IPS-15b (cell line): ENCODE data around the gene DISC1.

Source experiments
- H3K27me3 ChIP-seq: one replicate; pipeline ENCODE4 v1.6.1; 2013; ENCODE audit warnings: low read length; ENCODE audit not compliant: control insufficient read depth, insufficient read depth
- H3K36me3 ChIP-seq: one replicate; pipeline ENCODE4 v1.6.1; 2013; ENCODE audit warnings: low read length; ENCODE audit not compliant: control insufficient read depth, insufficient read depth
- H3K4me1 ChIP-seq: one replicate; pipeline ENCODE4 v1.6.1; 2013; ENCODE audit warnings: mild to moderate bottlenecking, low read length; ENCODE audit not compliant: control insufficient read depth, insufficient read depth
- H3K4me3 ChIP-seq: one replicate; pipeline ENCODE4 v1.5.1; 2013; ENCODE audit warnings: low read depth, low read length
- H3K9ac ChIP-seq: one replicate; pipeline ENCODE4 v1.6.1; 2013; ENCODE audit warnings: low read depth, mild to moderate bottlenecking, low read length
- H3K9me3 ChIP-seq: one replicate; pipeline ENCODE4 v1.6.1; 2013; ENCODE audit warnings: mild to moderate bottlenecking, low read length; ENCODE audit not compliant: control insufficient read depth, insufficient read depth

DISC1 gene

GRCh38 chr1:232033285-232033684, 406.7 kb downstream of the DISC1 start:
- Histone ChIP-seq H3K4me1 (no peaks in the 10 kb centered on the region), H3K9ac (no peak overlapping the region), H3K27me3 (no peaks in the 10 kb centered on the region), H3K9me3 (no peaks in the 10 kb centered on the region), H3K4me3 (no peak overlapping the region), H3K36me3 (no peaks in the 10 kb centered on the region)

GRCh38 chr1:232034556-232034955, 408.0 kb downstream of the DISC1 start:
- no peak overlapping the region for H3K4me3 ChIP-seq
- H3K9me3 ChIP-seq, result no peaks in the 10 kb centered on the region
- no peaks in the 10 kb centered on the region for H3K27me3 ChIP-seq
- H3K4me1 ChIP-seq, result no peaks in the 10 kb centered on the region
- H3K36me3 ChIP-seq, result no peaks in the 10 kb centered on the region
- H3K9ac ChIP-seq, result no peak overlapping the region

- Histone ChIP-seq H3K36me3 (no peaks in the 10 kb centered on the region), H3K4me3 (no peak overlapping the region), H3K9ac (no peak overlapping the region)
Observed at GRCh38 chr1:232036181-232036933, 409.8 kb downstream of the DISC1 start.

GRCh38 chr1:232037774-232038388, 411.3 kb downstream of the DISC1 start:
- no peaks in the 10 kb centered on the region for H3K36me3 ChIP-seq
- no peaks in the 10 kb centered on the region for H3K9me3 ChIP-seq
- H3K27me3 ChIP-seq, result no peaks in the 10 kb centered on the region
- no peaks in the 10 kb centered on the region for H3K4me1 ChIP-seq
- no peak overlapping the region for H3K9ac ChIP-seq
- no peak overlapping the region for H3K4me3 ChIP-seq

More at GRCh38 chr1:232036181-232036933, 409.8 kb downstream of the DISC1 start:
- no peaks in the 10 kb centered on the region for H3K27me3 ChIP-seq
- H3K9me3 ChIP-seq, result no peaks in the 10 kb centered on the region
- H3K4me1 ChIP-seq, result no peaks in the 10 kb centered on the region

- Histone ChIP-seq H3K9me3 (no peaks in the 10 kb centered on the region), H3K9ac (no peak overlapping the region), H3K27me3 (no peaks in the 10 kb centered on the region), H3K4me1 (no peaks in the 10 kb centered on the region), H3K4me3 (no peak overlapping the region), H3K36me3 (no peaks in the 10 kb centered on the region)
Observed at GRCh38 chr1:232038706-232039677, 412.4 kb downstream of the DISC1 start.

GRCh38 chr1:232040260-232040659, 413.7 kb downstream of the DISC1 start:
- Histone ChIP-seq H3K9ac (no peak overlapping the region), H3K4me3 (no peak overlapping the region), H3K27me3 (no peaks in the 10 kb centered on the region), H3K4me1 (peaks cover 3% of the 10 kb centered on the region), H3K9me3 (no peaks in the 10 kb centered on the region), H3K36me3 (no peaks in the 10 kb centered on the region)

GRCh38 chr1:232044728-232045127, 418.1 kb downstream of the DISC1 start:
- Histone ChIP-seq H3K27me3 (no peaks in the 10 kb centered on the region), H3K9me3 (no peaks in the 10 kb centered on the region), H3K4me3 (no peak overlapping the region), H3K4me1 (peaks cover 9% of the 10 kb centered on the region), H3K9ac (no peak overlapping the region), H3K36me3 (no peaks in the 10 kb centered on the region)

- no peak overlapping the region for H3K9ac ChIP-seq
Observed at GRCh38 chr1:232045139-232045994, 418.8 kb downstream of the DISC1 start.

GRCh38 chr1:232046451-232047306, 420.1 kb downstream of the DISC1 start:
- Histone ChIP-seq H3K27me3 (no peaks in the 10 kb centered on the region), H3K4me3 (no peak overlapping the region), H3K4me1 (peaks cover 9% of the 10 kb centered on the region), H3K9me3 (no peaks in the 10 kb centered on the region), H3K36me3 (no peaks in the 10 kb centered on the region), H3K9ac (no peak overlapping the region)

More at GRCh38 chr1:232045139-232045994, 418.8 kb downstream of the DISC1 start:
- Histone ChIP-seq H3K27me3 (no peaks in the 10 kb centered on the region), H3K9me3 (no peaks in the 10 kb centered on the region), H3K4me3 (no peak overlapping the region), H3K36me3 (no peaks in the 10 kb centered on the region), H3K4me1 (peaks cover 9% of the 10 kb centered on the region)

- Histone ChIP-seq H3K36me3 (no peaks in the 10 kb centered on the region), H3K9me3 (no peaks in the 10 kb centered on the region), H3K9ac (no peak overlapping the region), H3K27me3 (no peaks in the 10 kb centered on the region), H3K4me1 (peaks cover 9% of the 10 kb centered on the region), H3K4me3 (no peak overlapping the region)
Observed at GRCh38 chr1:232047473-232047872, 420.9 kb downstream of the DISC1 start.
